ENCODE results near the gene SLC39A3. TPM values are rescaled to one million over a fixed set of nuclear protein-coding genes. Genes with fewer than 3 reads are reported as not detected.

SLC39A3 gene
- total RNA-seq, 1 experiment from 2014 or later = 28.6 TPM

DNA sequence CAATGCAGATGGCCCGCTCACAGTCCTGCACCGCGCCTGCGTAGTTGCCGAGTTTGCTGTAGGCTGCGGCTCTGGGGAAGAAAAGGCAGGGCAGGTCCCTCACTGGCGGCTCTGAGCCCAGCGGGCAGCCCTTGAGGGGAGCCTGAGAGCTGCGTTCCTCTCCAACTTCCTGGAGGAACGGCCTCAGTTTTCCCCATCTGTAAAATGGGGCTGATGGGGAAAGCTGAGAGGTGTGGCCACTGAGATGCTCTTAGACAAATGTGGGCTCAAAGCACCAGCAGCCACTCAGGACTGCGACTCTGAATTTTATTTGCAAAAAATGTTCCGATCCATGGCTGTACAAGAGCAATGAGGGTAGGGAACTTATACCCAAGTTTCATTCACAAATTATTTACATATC, 23.9 kb upstream of the SLC39A3 start:
- 0 out of 2 replicates have a peak, but pooled peaks cover 4% of the 10 kb centered on the region for H3K79me2 ChIP-seq (ENCODE audit: low read length)
- no peaks in the 10 kb centered on the region for H3K4me1 ChIP-seq (ENCODE audit: low read length)
- no peaks in the 10 kb centered on the region for H3K9me3 ChIP-seq (ENCODE audit: low read length)
- no peaks in the 10 kb centered on the region for H3K27me3 ChIP-seq (ENCODE audit: low read length)
- H3K9me2 ChIP-seq (replicated peaks; ENCODE audit: insufficient read depth, low read length) = no peaks in the 10 kb centered on the region
- no peak overlapping the region for H2AFZ ChIP-seq (ENCODE audit: low read length)
- no peak overlapping the region for H3K9ac ChIP-seq (ENCODE audit: low read length)
- no peak overlapping the region for H3K4me3 ChIP-seq (ENCODE audit: low read length)
- no peak for DNase-seq
- no peak overlapping the region for H3K4me2 ChIP-seq (ENCODE audit: low read depth, low read length, poor library complexity, severe bottlenecking)
- no peaks in the 10 kb centered on the region for H3K36me3 ChIP-seq (ENCODE audit: insufficient read depth, low read length)
- peaks cover 3% of the 10 kb centered on the region; the same call in 1 of the 2 replicates for H4K20me1 ChIP-seq (ENCODE audit: insufficient read depth, low read depth, low read length)
- H3K27ac ChIP-seq (ENCODE audit: low read length) = no peak overlapping the region

DNA sequence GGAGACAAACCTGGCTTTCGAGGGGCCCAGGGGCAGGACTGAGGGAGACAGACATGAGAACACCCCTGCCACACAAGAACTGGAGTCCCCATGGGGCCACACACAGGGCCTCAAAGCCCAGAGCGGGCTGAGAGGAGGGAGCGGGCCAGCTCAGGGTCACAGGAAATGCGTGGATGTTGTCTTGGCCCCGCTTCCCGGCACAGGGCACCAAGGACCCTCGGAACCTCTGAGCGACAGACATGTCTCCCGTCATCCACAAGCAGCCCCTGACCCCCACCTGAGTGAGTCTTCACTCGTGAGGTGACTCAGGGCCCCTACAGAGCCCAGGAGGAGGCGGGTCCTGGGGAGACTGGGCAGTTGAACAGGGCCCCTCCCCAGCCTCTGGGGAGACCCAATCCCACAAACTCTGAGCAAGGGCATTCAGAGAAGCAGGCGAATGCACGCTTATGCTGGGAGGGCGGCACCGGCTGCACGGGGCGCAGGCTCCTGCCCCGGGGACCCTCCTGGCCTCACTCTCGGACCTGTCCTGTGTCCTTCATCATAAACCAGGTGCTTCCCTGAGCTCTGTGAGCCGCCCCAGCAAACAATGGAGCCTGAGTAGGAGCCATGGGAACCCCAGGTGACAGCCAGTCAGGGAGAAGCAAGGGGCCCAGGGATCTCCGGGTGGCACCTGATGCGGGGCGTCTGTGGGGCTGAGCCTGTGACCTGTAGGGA, 23.1 kb upstream of the SLC39A3 start:
- Histone ChIP-seq H4K20me1 (ENCODE audit: insufficient read depth, low read depth, low read length) (no peaks in the 10 kb centered on the region), H3K4me3 (ENCODE audit: low read length) (no peak overlapping the region), H3K79me2 (ENCODE audit: low read length) (no peaks in the 10 kb centered on the region), H3K27ac (ENCODE audit: low read length) (no peak overlapping the region), H3K9ac (ENCODE audit: low read length) (no peak overlapping the region), H2AFZ (ENCODE audit: low read length) (no peak overlapping the region), H3K4me1 (ENCODE audit: low read length) (no peaks in the 10 kb centered on the region), H3K36me3 (ENCODE audit: insufficient read depth, low read length) (no peaks in the 10 kb centered on the region), H3K9me2 (replicated peaks; ENCODE audit: insufficient read depth, low read length) (no peaks in the 10 kb centered on the region), H3K27me3 (ENCODE audit: low read length) (no peaks in the 10 kb centered on the region), H3K9me3 (ENCODE audit: low read length) (no peaks in the 10 kb centered on the region), H3K4me2 (ENCODE audit: low read depth, low read length, poor library complexity, severe bottlenecking) (no peak overlapping the region)
- no peak for DNase-seq

- H3K9me3 ChIP-seq (ENCODE audit: low read length) = no peaks in the 10 kb centered on the region
- no peak overlapping the region for H3K4me3 ChIP-seq (ENCODE audit: low read length)
- no peak overlapping the region for H2AFZ ChIP-seq (ENCODE audit: low read length)
- no peak overlapping the region for H3K9ac ChIP-seq (ENCODE audit: low read length)
- H3K27ac ChIP-seq (ENCODE audit: low read length) = no peak overlapping the region
- H3K79me2 ChIP-seq (ENCODE audit: low read length) = no peaks in the 10 kb centered on the region
- H3K4me1 ChIP-seq (ENCODE audit: low read length) = no peaks in the 10 kb centered on the region
- no peak for DNase-seq
- H3K4me2 ChIP-seq (ENCODE audit: low read depth, low read length, poor library complexity, severe bottlenecking) = no peak overlapping the region
- no peaks in the 10 kb centered on the region for H3K36me3 ChIP-seq (ENCODE audit: insufficient read depth, low read length)
- no peaks in the 10 kb centered on the region for H4K20me1 ChIP-seq (ENCODE audit: insufficient read depth, low read depth, low read length)
- H3K27me3 ChIP-seq (ENCODE audit: low read length) = no peaks in the 10 kb centered on the region
- H3K9me2 ChIP-seq (replicated peaks; ENCODE audit: insufficient read depth, low read length) = no peaks in the 10 kb centered on the region
Measured at GRCh38 chr19:2761876-2762782, 22.3 kb upstream of the SLC39A3 start.

DNA sequence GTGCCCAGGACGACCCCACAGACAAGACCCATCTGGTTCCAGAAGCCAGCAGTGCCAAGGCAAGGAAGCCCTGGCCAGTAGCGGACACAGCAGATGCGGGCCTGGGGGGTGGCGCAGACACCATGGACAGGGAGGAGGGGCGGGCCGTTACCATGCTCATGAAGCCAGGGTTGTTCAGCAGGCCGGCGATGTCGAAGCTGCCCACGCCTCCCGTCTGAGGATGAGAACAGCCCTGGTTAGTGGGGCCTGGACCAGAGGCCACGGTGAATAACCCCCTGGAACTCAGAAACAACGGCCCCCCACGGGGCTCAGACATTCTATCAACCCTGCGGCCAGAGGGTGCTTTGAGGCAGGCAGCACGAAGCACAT, 21.5 kb upstream of the SLC39A3 start:
- H2AFZ ChIP-seq (ENCODE audit: low read length) = no peak overlapping the region
- H3K27ac ChIP-seq (ENCODE audit: low read length) = no peak overlapping the region
- H3K9ac ChIP-seq (ENCODE audit: low read length) = no peak overlapping the region
- no peaks in the 10 kb centered on the region for H3K79me2 ChIP-seq (ENCODE audit: low read length)
- no peaks in the 10 kb centered on the region for H3K4me1 ChIP-seq (ENCODE audit: low read length)
- H3K27me3 ChIP-seq (ENCODE audit: low read length) = no peaks in the 10 kb centered on the region
- no peaks in the 10 kb centered on the region for H3K9me3 ChIP-seq (ENCODE audit: low read length)
- no peaks in the 10 kb centered on the region for H4K20me1 ChIP-seq (ENCODE audit: insufficient read depth, low read depth, low read length)
- H3K9me2 ChIP-seq (replicated peaks; ENCODE audit: insufficient read depth, low read length) = no peaks in the 10 kb centered on the region
- no peak for DNase-seq
- H3K4me3 ChIP-seq (ENCODE audit: low read length) = no peak overlapping the region
- no peak overlapping the region for H3K4me2 ChIP-seq (ENCODE audit: low read depth, low read length, poor library complexity, severe bottlenecking)
- H3K36me3 ChIP-seq (ENCODE audit: insufficient read depth, low read length) = no peaks in the 10 kb centered on the region

DNA sequence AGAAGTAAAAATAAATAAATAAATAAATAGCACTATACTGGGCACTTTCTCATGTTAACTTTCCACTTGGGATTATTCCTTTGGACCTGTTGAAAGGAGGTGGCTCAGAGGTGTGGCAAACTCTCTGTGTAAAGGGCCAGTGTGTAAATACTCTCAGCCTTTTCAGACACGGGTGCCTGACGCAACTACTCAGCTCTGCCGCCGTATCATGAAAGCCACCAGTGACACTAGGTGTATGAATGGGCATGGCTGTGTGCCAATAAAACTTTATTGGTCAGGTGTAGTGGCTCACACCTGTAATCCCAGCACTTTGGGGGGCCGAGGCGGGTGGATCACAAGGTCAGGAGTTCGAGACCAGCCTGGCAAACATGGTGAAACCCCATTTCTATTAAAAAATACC, 20.1 kb upstream of the SLC39A3 start:
- Histone ChIP-seq H4K20me1 (ENCODE audit: insufficient read depth, low read depth, low read length) (no peaks in the 10 kb centered on the region), H3K9me3 (ENCODE audit: low read length) (no peaks in the 10 kb centered on the region), H3K27ac (ENCODE audit: low read length) (no peak overlapping the region), H2AFZ (ENCODE audit: low read length) (no peak overlapping the region), H3K4me1 (ENCODE audit: low read length) (no peaks in the 10 kb centered on the region), H3K4me3 (ENCODE audit: low read length) (no peak overlapping the region), H3K9me2 (replicated peaks; ENCODE audit: insufficient read depth, low read length) (no peaks in the 10 kb centered on the region), H3K9ac (ENCODE audit: low read length) (no peak overlapping the region), H3K4me2 (ENCODE audit: low read depth, low read length, poor library complexity, severe bottlenecking) (no peak overlapping the region), H3K36me3 (ENCODE audit: insufficient read depth, low read length) (no peaks in the 10 kb centered on the region), H3K27me3 (ENCODE audit: low read length) (no peaks in the 10 kb centered on the region), H3K79me2 (ENCODE audit: low read length) (no peaks in the 10 kb centered on the region)
- no peak for DNase-seq

DNA sequence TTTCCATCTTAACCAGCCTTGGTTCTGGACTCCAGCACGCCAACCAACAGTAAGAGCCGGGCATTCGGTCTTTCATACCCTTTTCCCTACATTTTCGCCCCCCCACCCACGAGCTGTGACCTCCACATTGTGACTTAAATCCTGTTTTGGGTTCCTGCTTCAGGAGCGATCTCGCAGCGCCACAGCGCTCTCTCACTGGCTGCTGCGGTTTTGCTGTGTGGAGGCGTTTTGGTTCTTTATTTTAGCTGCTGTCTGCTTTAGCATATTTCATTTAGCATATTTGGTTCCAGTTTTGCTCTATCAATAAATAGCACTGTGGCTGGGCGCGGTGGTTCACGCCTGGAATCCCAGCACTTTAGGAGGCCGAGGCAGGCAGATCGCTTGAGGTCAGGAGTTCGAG, 19.5 kb upstream of the SLC39A3 start:
- Histone ChIP-seq H3K9me3 (ENCODE audit: low read length) (no peaks in the 10 kb centered on the region), H3K27me3 (ENCODE audit: low read length) (no peaks in the 10 kb centered on the region), H3K4me2 (ENCODE audit: low read depth, low read length, poor library complexity, severe bottlenecking) (no peak overlapping the region), H3K4me1 (ENCODE audit: low read length) (no peaks in the 10 kb centered on the region), H3K9ac (ENCODE audit: low read length) (no peak overlapping the region), H3K27ac (ENCODE audit: low read length) (no peak overlapping the region), H3K4me3 (ENCODE audit: low read length) (no peak overlapping the region), H2AFZ (ENCODE audit: low read length) (no peak overlapping the region), H4K20me1 (ENCODE audit: insufficient read depth, low read depth, low read length) (no peaks in the 10 kb centered on the region), H3K36me3 (ENCODE audit: insufficient read depth, low read length) (no peaks in the 10 kb centered on the region), H3K79me2 (ENCODE audit: low read length) (no peaks in the 10 kb centered on the region), H3K9me2 (replicated peaks; ENCODE audit: insufficient read depth, low read length) (no peaks in the 10 kb centered on the region)
- no peak for DNase-seq

DNA sequence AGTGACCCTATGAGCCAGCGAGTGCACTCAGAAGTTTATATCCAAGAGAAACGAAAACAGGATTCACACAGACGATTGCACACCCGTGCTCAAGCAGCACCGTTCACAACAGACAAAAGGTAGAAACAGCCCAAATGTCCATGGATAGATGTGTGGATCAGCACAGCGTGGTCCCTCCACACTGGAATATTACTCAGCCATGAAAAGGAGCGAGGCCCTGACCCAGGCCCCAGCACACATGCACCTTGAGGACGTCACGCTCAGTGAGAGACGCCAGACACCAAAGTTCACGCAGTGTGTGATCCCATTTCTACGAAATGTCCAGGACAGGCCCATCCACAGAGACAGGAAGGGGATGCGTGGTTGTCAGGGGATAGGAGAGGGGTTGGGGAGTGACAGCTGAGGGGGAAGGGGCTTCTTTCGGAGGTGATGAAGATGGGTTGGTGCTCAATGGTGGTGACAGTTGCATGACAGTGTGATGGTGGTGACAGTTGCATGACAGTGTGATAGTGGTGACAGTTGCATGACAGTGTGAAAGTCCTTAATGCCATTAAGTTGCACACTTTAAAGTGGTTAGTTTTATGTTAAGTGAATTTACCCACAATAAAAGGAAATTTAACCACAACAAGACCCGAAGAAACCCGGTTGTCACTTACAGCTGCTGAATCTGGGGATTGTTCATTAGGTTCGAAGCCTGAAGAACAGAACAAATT, 18.9 kb upstream of the SLC39A3 start:
- DNase-seq = no peak
- Histone ChIP-seq H3K79me2 (ENCODE audit: low read length) (no peaks in the 10 kb centered on the region), H3K9ac (ENCODE audit: low read length) (no peak overlapping the region), H3K36me3 (ENCODE audit: insufficient read depth, low read length) (no peaks in the 10 kb centered on the region), H3K4me3 (ENCODE audit: low read length) (no peak overlapping the region), H3K27me3 (ENCODE audit: low read length) (no peaks in the 10 kb centered on the region), H4K20me1 (ENCODE audit: insufficient read depth, low read depth, low read length) (no peaks in the 10 kb centered on the region), H3K9me2 (replicated peaks; ENCODE audit: insufficient read depth, low read length) (no peaks in the 10 kb centered on the region), H3K27ac (ENCODE audit: low read length) (no peak overlapping the region), H3K4me2 (ENCODE audit: low read depth, low read length, poor library complexity, severe bottlenecking) (no peak overlapping the region), H2AFZ (ENCODE audit: low read length) (no peak overlapping the region), H3K9me3 (ENCODE audit: low read length) (no peaks in the 10 kb centered on the region), H3K4me1 (ENCODE audit: low read length) (no peaks in the 10 kb centered on the region)

Measured in Karpas-422 (cell line).